ENCODE data around the gene CEACAM18. TPM values are rescaled to one million over a fixed set of nuclear protein-coding genes. Genes with fewer than 3 reads are reported as not detected.
"Not testable (repeated sequence)": the region's sequence is repeated elsewhere in the genome, so short reads cannot be mapped to it uniquely, and the experiment has no call there.

The CEACAM18 gene
- polyA plus RNA-seq, 2 donors: not detected

DNA sequence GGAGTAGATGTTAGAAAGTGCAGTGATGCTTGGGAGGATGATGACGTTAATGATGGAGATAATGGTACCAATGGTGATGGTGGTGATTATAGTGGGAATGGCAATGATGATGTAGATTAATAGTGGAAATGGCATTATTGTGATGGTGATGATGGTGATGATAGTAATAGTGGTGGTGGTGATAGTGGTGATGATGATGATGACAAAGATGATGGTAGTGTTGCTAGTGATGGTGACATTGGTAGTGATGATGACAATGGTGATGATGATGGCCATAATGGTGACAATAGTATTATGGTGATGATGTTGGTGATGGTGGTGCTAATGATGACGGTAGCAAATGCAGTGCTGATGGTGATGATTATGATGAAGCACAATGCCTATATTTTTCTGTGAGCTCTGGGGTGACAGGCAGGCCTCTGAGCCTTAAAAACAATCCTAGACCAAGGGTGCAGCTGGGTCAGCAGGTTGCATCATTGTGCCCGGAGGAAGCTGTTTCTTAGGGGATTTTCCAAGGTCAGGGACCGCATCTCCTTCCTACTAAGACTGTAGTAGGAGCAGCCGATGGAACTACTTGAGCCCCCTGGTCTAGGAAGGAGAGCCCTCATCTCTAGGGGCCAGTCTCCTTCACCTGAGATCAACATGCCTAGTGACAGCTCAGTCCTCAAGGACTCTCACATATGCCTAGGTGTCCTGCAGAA lies 7.8 kb downstream of the CEACAM18 start:
- H3K27me3 ChIP-seq (ENCODE audit: control insufficient read depth in 1 of 2, insufficient read depth in 2 of 2, low read length in 2 of 2): no peaks in the 10 kb centered on the region
- no peaks in the 10 kb centered on the region for H3K36me3 ChIP-seq (ENCODE audit: control insufficient read depth in 2 of 2, insufficient read depth in 2 of 2, low read length in 1 of 2)
- no peak overlapping the region for H3K27ac ChIP-seq (ENCODE audit: low read depth in 2 of 2, low read length in 1 of 2)
- no peaks in the 10 kb centered on the region for H3K4me1 ChIP-seq (ENCODE audit: control insufficient read depth in 2 of 2, insufficient read depth in 2 of 2, low read length in 1 of 2)
- H3K4me3 ChIP-seq (ENCODE audit: low read depth in 1 of 2, low read length in 2 of 2): no peak overlapping the region
- no peaks in the 10 kb centered on the region for H3K9me3 ChIP-seq (ENCODE audit: control insufficient read depth in 2 of 2, insufficient read depth in 1 of 2, low read depth in 1 of 2, low read length in 1 of 2)
- WGBS, 2 donors: 76 to 80% methylated on average over 5 of the region's 5 CpGs

DNA sequence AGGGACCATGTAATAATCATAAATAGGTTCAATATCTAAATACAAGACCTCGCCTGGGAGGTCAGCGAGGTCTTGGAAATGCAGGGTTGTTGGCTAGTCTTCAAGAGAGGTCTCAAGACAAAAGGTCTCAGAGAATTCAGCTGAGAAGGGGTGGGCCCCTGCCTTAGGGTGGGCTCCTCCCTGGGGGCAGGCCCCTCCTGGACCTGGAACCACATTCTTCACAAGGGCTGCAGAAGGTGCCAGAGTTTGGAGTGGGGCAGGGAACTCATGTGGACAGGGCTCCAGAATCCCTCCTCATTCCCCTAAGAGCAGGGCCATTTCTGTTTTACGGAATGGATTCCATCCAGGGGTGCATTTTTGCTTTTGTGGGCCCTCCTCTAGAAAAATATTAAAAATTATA lies 10.2 kb downstream of the CEACAM18 start:
- Histone ChIP-seq H3K4me3 (ENCODE audit: low read depth in 1 of 2, low read length in 2 of 2) (no peak overlapping the region), H3K27me3 (ENCODE audit: control insufficient read depth in 1 of 2, insufficient read depth in 2 of 2, low read length in 2 of 2) (no peaks in the 10 kb centered on the region)
- WGBS, 2 donors: 68 to 72% methylated on average over 3 of the region's 3 CpGs

DNA sequence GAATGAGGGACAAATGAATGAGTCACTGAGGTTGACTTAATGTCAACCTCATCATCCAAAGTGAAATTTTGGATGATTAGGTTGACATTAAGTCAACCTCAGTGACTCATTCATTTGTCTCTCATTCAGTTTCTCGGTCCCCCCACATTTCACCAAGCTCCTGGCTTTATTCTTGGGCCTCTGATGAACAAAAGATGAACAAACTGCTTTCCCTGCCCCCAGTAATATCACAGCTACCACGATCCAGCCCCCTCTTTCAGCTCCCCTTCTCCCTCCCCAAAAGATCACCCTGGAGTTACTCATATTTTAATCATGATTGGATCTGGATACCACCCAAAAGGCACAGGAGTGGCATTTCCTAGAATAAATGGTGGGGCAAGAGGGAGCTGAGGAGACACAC lies 10.8 kb downstream of the CEACAM18 start:
- Histone ChIP-seq H3K4me1 (ENCODE audit: control insufficient read depth in 2 of 2, insufficient read depth in 2 of 2, low read length in 1 of 2) (no peaks in the 10 kb centered on the region), H3K27ac (ENCODE audit: low read depth in 2 of 2, low read length in 1 of 2) (no peak overlapping the region), H3K4me3 (ENCODE audit: low read depth in 1 of 2, low read length in 2 of 2) (no peak overlapping the region), H3K9me3 (ENCODE audit: control insufficient read depth in 2 of 2, insufficient read depth in 1 of 2, low read depth in 1 of 2, low read length in 1 of 2) (no peaks in the 10 kb centered on the region), H3K36me3 (ENCODE audit: control insufficient read depth in 2 of 2, insufficient read depth in 2 of 2, low read length in 1 of 2) (no peaks in the 10 kb centered on the region), H3K27me3 (ENCODE audit: control insufficient read depth in 1 of 2, insufficient read depth in 2 of 2, low read length in 2 of 2) (no peaks in the 10 kb centered on the region)
- 39 to 40% methylated on average over 2 of the region's 2 CpGs for WGBS, 2 donors

More for the DNA sequence above, 10.2 kb downstream of the CEACAM18 start:
- H3K27ac ChIP-seq (ENCODE audit: low read depth in 2 of 2, low read length in 1 of 2): no peak overlapping the region
- H3K36me3 ChIP-seq (ENCODE audit: control insufficient read depth in 2 of 2, insufficient read depth in 2 of 2, low read length in 1 of 2): no peaks in the 10 kb centered on the region
- no peaks in the 10 kb centered on the region for H3K4me1 ChIP-seq (ENCODE audit: control insufficient read depth in 2 of 2, insufficient read depth in 2 of 2, low read length in 1 of 2)
- no peaks in the 10 kb centered on the region for H3K9me3 ChIP-seq (ENCODE audit: control insufficient read depth in 2 of 2, insufficient read depth in 1 of 2, low read depth in 1 of 2, low read length in 1 of 2)

- no peaks in the 10 kb centered on the region for H3K36me3 ChIP-seq (ENCODE audit: control insufficient read depth in 2 of 2, insufficient read depth in 2 of 2, low read length in 1 of 2)
- no peaks in the 10 kb centered on the region for H3K9me3 ChIP-seq (ENCODE audit: control insufficient read depth in 2 of 2, insufficient read depth in 1 of 2, low read depth in 1 of 2, low read length in 1 of 2)
- H3K27ac ChIP-seq (ENCODE audit: low read depth in 2 of 2, low read length in 1 of 2): no peak overlapping the region
- H3K4me1 ChIP-seq (ENCODE audit: control insufficient read depth in 2 of 2, insufficient read depth in 2 of 2, low read length in 1 of 2): no peaks in the 10 kb centered on the region
- no peaks in the 10 kb centered on the region for H3K27me3 ChIP-seq (ENCODE audit: control insufficient read depth in 1 of 2, insufficient read depth in 2 of 2, low read length in 2 of 2)
- no peak overlapping the region for H3K4me3 ChIP-seq (ENCODE audit: low read depth in 1 of 2, low read length in 2 of 2)
- WGBS, 2 donors: 49 to 52% methylated on average over 14 of the region's 14 CpGs
Observed at GRCh38 chr19:51490676-51491075, 12.3 kb downstream of the CEACAM18 start.

- no peaks in the 10 kb centered on the region for H3K4me1 ChIP-seq (ENCODE audit: control insufficient read depth in 2 of 2, insufficient read depth in 2 of 2, low read length in 1 of 2)
- H3K4me3 ChIP-seq (ENCODE audit: low read depth in 1 of 2, low read length in 2 of 2): no peak overlapping the region
- H3K36me3 ChIP-seq (ENCODE audit: control insufficient read depth in 2 of 2, insufficient read depth in 2 of 2, low read length in 1 of 2): no peaks in the 10 kb centered on the region
- no peaks in the 10 kb centered on the region for H3K9me3 ChIP-seq (ENCODE audit: control insufficient read depth in 2 of 2, insufficient read depth in 1 of 2, low read depth in 1 of 2, low read length in 1 of 2)
- 79 to 80% methylated on average over 7 of the region's 7 CpGs for WGBS, 2 donors
- no peak overlapping the region for H3K27ac ChIP-seq (ENCODE audit: low read depth in 2 of 2, low read length in 1 of 2)
- no peaks in the 10 kb centered on the region for H3K27me3 ChIP-seq (ENCODE audit: control insufficient read depth in 1 of 2, insufficient read depth in 2 of 2, low read length in 2 of 2)
Observed at GRCh38 chr19:51491586-51491985, 13.2 kb downstream of the CEACAM18 start.

DNA sequence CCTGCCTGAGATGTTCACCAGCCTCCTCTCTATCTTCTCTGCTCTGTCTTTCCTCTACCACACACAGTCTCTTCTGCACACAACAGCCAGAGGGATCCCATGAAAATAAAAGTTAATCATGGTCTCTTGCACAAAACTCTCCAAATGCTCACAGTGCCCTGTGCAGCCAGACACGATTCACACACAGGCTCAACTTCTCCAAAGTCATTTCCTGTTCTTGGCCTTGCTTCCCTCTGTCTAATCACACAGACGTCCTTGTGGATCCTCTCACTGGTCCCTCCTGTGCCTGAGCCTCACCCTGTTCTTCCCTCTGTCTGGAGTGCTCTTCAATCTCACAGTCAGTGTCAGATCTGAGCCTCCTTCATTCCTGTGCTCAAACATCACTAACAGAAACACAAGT lies 15.4 kb downstream of the CEACAM18 start:
- 31 to 32% methylated on average over 2 of the region's 2 CpGs for WGBS, 2 donors
- no peaks in the 10 kb centered on the region for H3K9me3 ChIP-seq (ENCODE audit: control insufficient read depth in 2 of 2, insufficient read depth in 1 of 2, low read depth in 1 of 2, low read length in 1 of 2)
- H3K4me3 ChIP-seq (ENCODE audit: low read depth in 1 of 2, low read length in 2 of 2): no peak overlapping the region
- H3K4me1 ChIP-seq (ENCODE audit: control insufficient read depth in 2 of 2, insufficient read depth in 2 of 2, low read length in 1 of 2): no peaks in the 10 kb centered on the region
- H3K36me3 ChIP-seq (ENCODE audit: control insufficient read depth in 2 of 2, insufficient read depth in 2 of 2, low read length in 1 of 2): no peaks in the 10 kb centered on the region
- H3K27me3 ChIP-seq (ENCODE audit: control insufficient read depth in 1 of 2, insufficient read depth in 2 of 2, low read length in 2 of 2): no peaks in the 10 kb centered on the region
- H3K27ac ChIP-seq (ENCODE audit: low read depth in 2 of 2, low read length in 1 of 2): no peak overlapping the region

GRCh38 chr19:51497666-51498065 lies 19.3 kb downstream of the CEACAM18 start:
- Histone ChIP-seq H3K4me3 (ENCODE audit: low read depth in 1 of 2, low read length in 2 of 2) (no peak overlapping the region), H3K9me3 (ENCODE audit: control insufficient read depth in 2 of 2, insufficient read depth in 1 of 2, low read depth in 1 of 2, low read length in 1 of 2) (no peaks in the 10 kb centered on the region), H3K27ac (ENCODE audit: low read depth in 2 of 2, low read length in 1 of 2) (no peak overlapping the region), H3K27me3 (ENCODE audit: control insufficient read depth in 1 of 2, insufficient read depth in 2 of 2, low read length in 2 of 2) (no peaks in the 10 kb centered on the region), H3K36me3 (ENCODE audit: control insufficient read depth in 2 of 2, insufficient read depth in 2 of 2, low read length in 1 of 2) (no peaks in the 10 kb centered on the region), H3K4me1 (ENCODE audit: control insufficient read depth in 2 of 2, insufficient read depth in 2 of 2, low read length in 1 of 2) (no peaks in the 10 kb centered on the region)
- WGBS, 2 donors: 44 to 57% methylated on average over 3 of the region's 3 CpGs

- H3K27ac ChIP-seq (ENCODE audit: low read depth in 2 of 2, low read length in 1 of 2); H3K27me3 ChIP-seq (ENCODE audit: control insufficient read depth in 1 of 2, insufficient read depth in 2 of 2, low read length in 2 of 2); H3K9me3 ChIP-seq (ENCODE audit: control insufficient read depth in 2 of 2, insufficient read depth in 1 of 2, low read depth in 1 of 2, low read length in 1 of 2); H3K4me3 ChIP-seq (ENCODE audit: low read depth in 1 of 2, low read length in 2 of 2); H3K36me3 ChIP-seq (ENCODE audit: control insufficient read depth in 2 of 2, insufficient read depth in 2 of 2, low read length in 1 of 2); H3K4me1 ChIP-seq (ENCODE audit: control insufficient read depth in 2 of 2, insufficient read depth in 2 of 2, low read length in 1 of 2): not testable (repeated sequence)
- WGBS, 2 donors: 51 to 60% methylated on average over 7 to 8 of the region's 8 CpGs
Observed at GRCh38 chr19:51500931-51501330, 22.6 kb downstream of the CEACAM18 start.

- H3K27ac ChIP-seq (ENCODE audit: low read depth in 2 of 2, low read length in 1 of 2): no peak within 1 kb of the TSS
- H3K4me1 ChIP-seq (ENCODE audit: control insufficient read depth in 2 of 2, insufficient read depth in 2 of 2, low read length in 1 of 2): no peaks in the 10 kb centered on the region
- H3K36me3 ChIP-seq (ENCODE audit: control insufficient read depth in 2 of 2, insufficient read depth in 2 of 2, low read length in 1 of 2): no peaks in the 10 kb centered on the region
- no peak within 1 kb of the TSS for H3K4me3 ChIP-seq (ENCODE audit: low read depth in 1 of 2, low read length in 2 of 2)
- H3K27me3 ChIP-seq (ENCODE audit: control insufficient read depth in 1 of 2, insufficient read depth in 2 of 2, low read length in 2 of 2): no peaks in the 10 kb centered on the region
- WGBS, 2 donors: 59 to 72% methylated on average over 12 of the region's 12 CpGs
- peaks cover 0 to 4% of the 10 kb centered on the region in 2 donors for H3K9me3 ChIP-seq (ENCODE audit: control insufficient read depth in 2 of 2, insufficient read depth in 1 of 2, low read depth in 1 of 2, low read length in 1 of 2)
Observed at GRCh38 chr19:51501594-51502263, 23.4 kb downstream of the CEACAM18 start, which contains the start of gene SIGLEC12. SIGLEC12 (minus strand) TSS chr19:51501800; CDS start chr19:51501733, 67 bp downstream.

Measured in esophagus (tissue), 2 donors.